Ectodermal cell (in vitro differentiated cells): ENCODE results near the gene GRIPAP1.

ENCODE experiments used
- H3K27ac ChIP-seq: 2 replicates; pipeline ENCODE4 v1.7.0; 2013; ENCODE audit warnings: mild to moderate bottlenecking, low read depth, low read length; ENCODE audit not compliant: insufficient read depth, poor library complexity, severe bottlenecking
- H3K27me3 ChIP-seq: 2 replicates; pipeline ENCODE4 v1.7.0; 2013; ENCODE audit warnings: mild to moderate bottlenecking, low read length; ENCODE audit not compliant: insufficient read depth, control insufficient read depth, poor library complexity, severe bottlenecking
- H3K36me3 ChIP-seq: one replicate; pipeline ENCODE4 v1.7.0; 2013; ENCODE audit warnings: low read length; ENCODE audit not compliant: control insufficient read depth, insufficient read depth
- H3K4me1 ChIP-seq: one replicate; pipeline ENCODE4 v1.7.0; 2013; ENCODE audit warnings: low read length; ENCODE audit not compliant: control insufficient read depth, insufficient read depth
- H3K4me3 ChIP-seq: 2 replicates; pipeline ENCODE4 v1.7.0; 2013; ENCODE audit warnings: low read depth, low read length, control low read depth; ENCODE audit not compliant: insufficient read depth
- H3K9me3 ChIP-seq: 2 replicates; pipeline ENCODE4 v1.7.0; 2013; ENCODE audit warnings: mild to moderate bottlenecking, low read length, moderate library complexity; ENCODE audit not compliant: control insufficient read depth
- WGBS, 2 experiments: methylation state at CpG; one replicate each; pipeline ENCODE4 v1.1.7; 2013; ENCODE audit warnings: missing lambda C conversion rate in 2 of 2; 5-methylcytosine and 5-hydroxymethylcytosine counted together

GRIPAP1 gene

DNA sequence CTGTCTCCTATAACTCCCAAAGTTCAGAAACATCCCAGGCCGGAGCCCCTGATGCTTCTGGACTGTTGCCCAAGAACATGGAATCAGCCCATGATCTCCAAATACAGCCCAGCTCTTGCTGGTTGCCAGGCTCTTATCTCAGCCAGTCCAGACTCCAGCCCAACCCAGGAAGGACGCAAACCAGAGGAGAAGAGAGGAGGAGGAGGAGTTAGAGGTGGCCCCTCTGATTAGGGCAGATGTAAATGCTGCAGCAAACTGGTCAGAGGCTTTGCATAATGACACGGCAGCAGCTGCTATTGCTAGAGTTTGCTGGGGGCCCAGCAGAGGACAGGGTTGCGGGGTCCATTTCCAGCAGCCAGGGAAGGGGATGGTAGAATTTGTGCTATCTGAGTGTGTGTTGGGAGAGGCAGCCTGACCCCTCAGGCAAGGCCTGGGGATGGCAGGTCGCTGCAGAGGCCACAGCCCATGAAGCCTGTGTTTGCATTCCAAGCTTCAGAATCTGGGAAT is 40.4 kb downstream of the GRIPAP1 start:
- no peaks in the 10 kb centered on the region for H3K36me3 ChIP-seq
- no peak overlapping the region for H3K4me3 ChIP-seq
- H3K9me3 ChIP-seq = no peaks in the 10 kb centered on the region
- H3K27ac ChIP-seq = no peak overlapping the region
- 69 to 70% methylated on average over 5 of the region's 5 CpGs for WGBS, 2 experiments
- H3K27me3 ChIP-seq = no peaks in the 10 kb centered on the region
- H3K4me1 ChIP-seq = no peaks in the 10 kb centered on the region

DNA sequence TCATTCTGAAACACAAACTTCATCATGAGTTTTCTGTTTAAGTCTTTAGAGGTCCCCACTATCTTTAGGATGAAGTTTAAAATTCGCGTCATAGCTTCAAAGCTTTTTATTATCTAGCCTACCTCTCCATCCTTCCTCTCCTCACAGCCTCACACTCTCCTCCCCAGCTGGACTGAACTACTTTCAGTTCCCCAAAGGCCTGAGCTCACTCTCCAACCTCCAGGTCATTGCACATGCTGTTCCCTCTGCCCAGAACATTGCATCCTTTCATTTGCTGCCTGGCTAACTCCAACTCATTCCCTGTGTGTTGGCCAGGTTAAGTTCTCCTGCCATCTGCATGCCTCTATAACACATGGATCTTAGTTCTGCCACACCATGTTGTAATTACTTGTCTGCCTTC is 41.8 kb downstream of the GRIPAP1 start:
- Histone ChIP-seq H3K4me1 (peaks cover 5% of the 10 kb centered on the region), H3K27me3 (no peaks in the 10 kb centered on the region), H3K36me3 (no peaks in the 10 kb centered on the region), H3K9me3 (no peaks in the 10 kb centered on the region), H3K4me3 (no peak overlapping the region), H3K27ac (no peak overlapping the region)
- WGBS, 2 experiments = 88 to 100% methylated on average over 2 of the region's 2 CpGs

- peak overlapping the region; percentile 63 for H3K27ac ChIP-seq
- no peaks in the 10 kb centered on the region for H3K27me3 ChIP-seq
- H3K9me3 ChIP-seq = no peaks in the 10 kb centered on the region
- 3 to 4% methylated on average over 21 of the region's 21 CpGs for WGBS, 2 experiments
- peaks cover 5% of the 10 kb centered on the region for H3K4me1 ChIP-seq
- peak overlapping the region; percentile 39 for H3K4me3 ChIP-seq
- no peaks in the 10 kb centered on the region for H3K36me3 ChIP-seq
Observed at GRCh38 chrX:48958635-48959094, 43.4 kb downstream of the GRIPAP1 start.

GRCh38 chrX:48957827-48958634 is 44.0 kb downstream of the GRIPAP1 start:
- no peaks in the 10 kb centered on the region for H3K27me3 ChIP-seq
- H3K9me3 ChIP-seq = no peaks in the 10 kb centered on the region
- H3K27ac ChIP-seq = peak overlapping the region; percentile 98
- peaks cover 5% of the 10 kb centered on the region for H3K4me1 ChIP-seq
- 0% methylated on average over 66 of the region's 66 CpGs for WGBS, 2 experiments
- peak overlapping the region; percentile 68 for H3K4me3 ChIP-seq
- no peaks in the 10 kb centered on the region for H3K36me3 ChIP-seq

DNA sequence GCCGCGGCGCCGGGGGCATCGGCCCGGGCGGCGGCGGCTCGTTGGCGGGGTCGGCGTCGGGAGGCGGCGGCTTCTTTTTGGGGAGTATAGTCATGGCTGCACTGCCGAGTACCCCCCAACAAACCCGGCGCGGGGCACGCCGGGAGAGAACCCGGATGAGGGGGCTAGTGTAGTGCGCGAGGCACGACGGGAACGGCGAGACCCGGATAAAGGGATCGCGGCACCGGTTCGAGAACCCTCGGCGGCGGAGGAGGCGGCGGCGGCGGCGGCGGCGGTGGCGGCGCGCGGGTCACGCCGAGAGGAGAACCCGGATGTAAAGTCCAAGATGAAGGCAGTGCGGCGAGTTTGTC is 44.6 kb downstream of the GRIPAP1 start, which contains the start of gene OTUD5:
OTUD5 (minus strand) TSS at position 131 of the 350 bp plus-strand sequence; CDS start at position 94, 37 bp downstream.
- H3K9me3 ChIP-seq = no peaks in the 10 kb centered on the region
- H3K27me3 ChIP-seq = no peaks in the 10 kb centered on the region
- 0% methylated on average over 53 of the region's 53 CpGs for WGBS, 2 experiments
- peak within 1 kb of the TSS; percentile 98 for H3K27ac ChIP-seq
- no peaks in the 10 kb centered on the region for H3K36me3 ChIP-seq
- peak within 1 kb of the TSS; percentile 68 for H3K4me3 ChIP-seq
- H3K4me1 ChIP-seq = peaks cover 5% of the 10 kb centered on the region

GRCh38 chrX:48956728-48957414 is 45.2 kb downstream of the GRIPAP1 start:
- no peaks in the 10 kb centered on the region for H3K27me3 ChIP-seq
- H3K36me3 ChIP-seq = no peaks in the 10 kb centered on the region
- H3K27ac ChIP-seq = no peak overlapping the region
- 3 to 4% methylated on average over 57 to 61 of the region's 61 CpGs for WGBS, 2 experiments
- peak overlapping the region; percentile 68 for H3K4me3 ChIP-seq
- no peaks in the 10 kb centered on the region for H3K9me3 ChIP-seq
- H3K4me1 ChIP-seq = peaks cover 5% of the 10 kb centered on the region

DNA sequence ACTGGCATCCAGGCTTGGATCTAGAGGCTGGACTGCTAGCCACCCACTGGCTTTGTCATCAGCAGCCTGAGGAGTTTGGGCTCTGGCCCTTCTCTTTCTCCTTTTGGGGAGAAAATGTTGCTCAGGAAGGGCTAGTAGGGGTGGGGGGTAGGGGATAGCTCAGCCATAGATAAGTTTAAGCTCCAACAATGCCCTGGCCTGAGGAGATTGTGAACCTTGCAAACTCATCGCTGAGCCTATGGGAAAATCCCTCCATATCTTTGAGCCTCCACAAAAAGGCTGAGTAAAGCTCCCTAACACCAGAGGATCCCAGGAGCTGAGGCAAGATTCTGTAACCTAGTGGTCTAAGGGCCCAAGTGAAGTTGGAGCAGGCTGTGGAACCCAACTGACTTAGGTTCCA is 53.5 kb downstream of the GRIPAP1 start:
- WGBS, 2 experiments = 95 to 100% methylated on average over 1 of the region's 1 CpG
- no peak overlapping the region for H3K27ac ChIP-seq
- no peaks in the 10 kb centered on the region for H3K4me1 ChIP-seq
- no peaks in the 10 kb centered on the region for H3K9me3 ChIP-seq
- H3K27me3 ChIP-seq = no peaks in the 10 kb centered on the region
- no peaks in the 10 kb centered on the region for H3K36me3 ChIP-seq
- no peak overlapping the region for H3K4me3 ChIP-seq

DNA sequence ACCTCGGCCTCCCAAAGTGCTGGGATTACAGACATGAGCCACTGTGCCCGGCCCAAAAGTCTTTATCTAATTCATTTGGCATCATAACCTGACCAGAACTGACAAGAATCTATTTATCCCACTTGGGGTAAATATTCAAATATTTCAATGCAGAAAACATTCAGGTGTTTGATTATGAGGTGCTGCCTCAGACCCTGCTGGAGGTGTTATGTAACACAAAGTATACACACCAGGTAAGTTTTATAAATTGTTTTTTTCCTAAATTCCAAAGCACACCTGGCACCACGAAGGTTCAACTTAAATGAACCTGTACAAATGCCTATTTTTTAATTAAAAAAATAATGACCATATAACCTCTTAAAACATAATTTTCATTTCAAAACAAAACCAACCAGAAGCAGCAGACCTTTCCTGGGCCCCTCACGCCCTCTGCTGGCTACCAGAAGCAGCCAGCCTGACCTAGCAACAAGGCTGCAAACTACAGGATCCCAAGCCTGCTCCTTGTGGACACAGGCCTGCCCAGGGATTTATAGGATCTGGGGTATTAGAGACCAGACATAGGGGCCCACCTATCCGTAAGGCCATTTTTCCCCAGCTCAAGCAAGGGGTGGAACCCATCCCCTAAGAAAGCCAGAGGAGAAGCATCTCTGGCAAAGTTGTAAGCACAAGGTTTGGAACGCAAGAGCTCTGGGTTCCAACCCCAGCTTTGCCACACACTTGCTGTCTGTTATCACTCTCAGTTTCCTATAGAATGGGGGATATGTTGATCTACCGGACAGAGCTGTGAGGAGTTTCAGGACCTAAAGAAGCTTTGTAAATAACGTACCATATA is 56.3 kb downstream of the GRIPAP1 start:
- Histone ChIP-seq H3K4me3 (no peak overlapping the region), H3K27me3 (no peaks in the 10 kb centered on the region), H3K36me3 (no peaks in the 10 kb centered on the region), H3K27ac (no peak overlapping the region), H3K4me1 (no peaks in the 10 kb centered on the region), H3K9me3 (no peaks in the 10 kb centered on the region)
- 72 to 76% methylated on average over 7 of the region's 8 CpGs for WGBS, 2 experiments

GRCh38 chrX:48942895-48943294 is 59.2 kb downstream of the GRIPAP1 start:
- H3K36me3 ChIP-seq = no peaks in the 10 kb centered on the region
- 95 to 96% methylated on average over 2 of the region's 2 CpGs for WGBS, 2 experiments
- H3K4me1 ChIP-seq = no peaks in the 10 kb centered on the region

More at GRCh38 chrX:48942895-48943294, 59.2 kb downstream of the GRIPAP1 start:
- Histone ChIP-seq H3K27me3 (no peaks in the 10 kb centered on the region), H3K27ac (no peak overlapping the region), H3K9me3 (no peaks in the 10 kb centered on the region), H3K4me3 (no peak overlapping the region)
